Activated CD4-positive, alpha-beta T cell treated with anti-CD3 and anti-CD28 coated beads, Interleukin-2, amount 10 ng/mL, durations not matched to agents 7 days and 5 days (primary cell): ENCODE results near the gene SEC14L5. TPM values are rescaled to one million over a fixed set of nuclear protein-coding genes. Genes with fewer than 3 reads are reported as not detected.

ENCODE experiments used
- CTCF ChIA-PET: fragments of 350-600 bp; sonication (Branson Sonifier 250); formaldehyde crosslinking; loops from one replicate; lab custom pipeline; 2021; ENCODE audit warnings: antibody characterized with exemption; lab: Charles Lee
- POLR2A ChIA-PET: fragments of 350-600 bp; sonication (Branson Sonifier 250); formaldehyde crosslinking; loops from one replicate; lab custom pipeline; 2021; ENCODE audit warnings: antibody characterized with exemption; lab: Charles Lee
- DNase-seq: peaks from one replicate; pipeline ENCODE4 v3.0.0-alpha.2; 2020
- H3K27ac Mint-ChIP-seq: one replicate; pipeline ENCODE4 v1.8.0; 2021; ENCODE audit warnings: mild to moderate bottlenecking, moderate library complexity, mixed read lengths
- H3K27me3 Mint-ChIP-seq: one replicate; pipeline ENCODE4 v1.8.0; 2021; ENCODE audit warnings: mixed read lengths
- H3K36me3 Mint-ChIP-seq: one replicate; pipeline ENCODE4 v1.8.0; 2021; ENCODE audit warnings: low read depth, mixed read lengths
- H3K4me1 Mint-ChIP-seq: one replicate; pipeline ENCODE4 v1.8.0; 2021; ENCODE audit warnings: mixed read lengths
- H3K4me3 Mint-ChIP-seq: one replicate; pipeline ENCODE4 v1.8.0; 2021; ENCODE audit warnings: mild to moderate bottlenecking, moderate library complexity, mixed read lengths
- H3K9me3 Mint-ChIP-seq: one replicate; pipeline ENCODE4 v1.8.0; 2021; ENCODE audit warnings: mixed read lengths
- total RNA-seq, 2 experiments: library from RNA; stranded (reverse); gene quantifications; one replicate each; pipeline ENCODE4 v1.2.3, GENCODE V29; 2021

SEC14L5 gene
- total RNA-seq, 2 experiments from 2014 or later, result not detected

- Mint-ChIP-seq H3K36me3 (no peaks in the 10 kb centered on the region), H3K9me3 (no peaks in the 10 kb centered on the region)
Observed at GRCh38 chr16:5019775-5020174, 61.6 kb downstream of the SEC14L5 start.

DNA sequence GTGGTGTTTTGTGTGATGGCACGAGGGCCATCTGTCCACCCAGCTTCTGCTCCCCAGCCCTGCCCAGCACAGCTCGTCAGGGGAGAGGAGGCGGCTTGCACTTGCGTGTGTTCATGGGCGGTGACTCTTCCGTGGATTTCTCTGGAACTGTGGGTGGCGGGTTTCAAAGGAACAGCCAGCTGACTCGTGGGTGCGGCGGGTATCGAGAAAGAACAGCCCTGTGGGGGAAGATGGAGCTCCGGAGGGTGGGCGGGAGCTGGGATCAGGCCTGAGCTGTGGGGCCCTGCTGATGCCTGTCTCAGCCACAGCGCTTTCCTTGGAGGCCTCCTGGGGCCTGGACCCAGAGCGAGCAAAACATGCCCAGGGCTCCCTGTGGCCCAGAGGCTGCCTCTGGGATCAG, 62.4 kb downstream of the SEC14L5 start:
- no peaks in the 10 kb centered on the region for H3K4me1 Mint-ChIP-seq
- CTCF ChIA-PET, result no interaction called here

More at GRCh38 chr16:5019775-5020174, 61.6 kb downstream of the SEC14L5 start:
- Mint-ChIP-seq H3K27me3 (no peaks in the 10 kb centered on the region), H3K27ac (no peak overlapping the region), H3K4me1 (no peaks in the 10 kb centered on the region), H3K4me3 (no peak overlapping the region)
- no peak for DNase-seq
- ChIA-PET CTCF (no interaction called here), POLR2A (no interaction called here)

DNA sequence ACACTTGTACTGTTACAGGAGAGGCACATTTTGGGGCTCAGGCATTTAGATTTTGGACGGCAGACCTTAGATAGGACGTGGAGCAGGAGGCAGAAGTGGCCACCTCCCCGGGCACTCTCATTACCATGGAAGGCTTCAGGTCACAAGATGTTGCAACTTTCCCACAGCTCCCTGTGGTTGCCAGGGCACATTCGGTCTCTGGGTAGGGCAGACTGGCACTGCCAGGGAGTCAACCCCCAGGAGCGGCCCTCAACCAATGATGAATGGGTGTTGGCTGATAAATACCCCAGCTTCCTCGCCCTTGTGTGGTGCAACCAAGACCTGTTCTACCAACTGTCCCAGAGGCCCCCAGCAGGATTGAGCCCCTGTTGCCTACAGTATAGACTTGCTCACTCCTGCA, 64.4 kb downstream of the SEC14L5 start:
- Mint-ChIP-seq H3K4me3 (no peak overlapping the region), H3K4me1 (no peaks in the 10 kb centered on the region), H3K27ac (no peak overlapping the region), H3K9me3 (no peaks in the 10 kb centered on the region), H3K36me3 (no peaks in the 10 kb centered on the region), H3K27me3 (no peaks in the 10 kb centered on the region)
- ChIA-PET POLR2A (no interaction called here), CTCF (no interaction called here)
- DNase-seq, result no peak

More for the DNA sequence above, 62.4 kb downstream of the SEC14L5 start:
- Mint-ChIP-seq H3K36me3 (no peaks in the 10 kb centered on the region), H3K9me3 (no peaks in the 10 kb centered on the region), H3K4me3 (no peak overlapping the region), H3K27ac (no peak overlapping the region), H3K27me3 (no peaks in the 10 kb centered on the region)
- DNase-seq, result no peak
- POLR2A ChIA-PET, result no interaction called here

GRCh38 chr16:5024632-5025031, 66.5 kb downstream of the SEC14L5 start:
- DNase-seq, result no peak
- ChIA-PET POLR2A (no interaction called here), CTCF (no interaction called here)
- H3K4me3 Mint-ChIP-seq, result no peak overlapping the region
- H3K27me3 Mint-ChIP-seq, result no peaks in the 10 kb centered on the region
- H3K4me1 Mint-ChIP-seq, result peaks cover 3% of the 10 kb centered on the region
- H3K9me3 Mint-ChIP-seq, result no peaks in the 10 kb centered on the region
- no peak overlapping the region for H3K27ac Mint-ChIP-seq
- H3K36me3 Mint-ChIP-seq, result no peaks in the 10 kb centered on the region

- Mint-ChIP-seq H3K4me1 (peaks cover 3% of the 10 kb centered on the region), H3K9me3 (no peaks in the 10 kb centered on the region), H3K27ac (no peak overlapping the region), H3K36me3 (no peaks in the 10 kb centered on the region), H3K4me3 (no peak overlapping the region), H3K27me3 (no peaks in the 10 kb centered on the region)
- POLR2A ChIA-PET, result no interaction called here
- DNase-seq, result no peak
- CTCF ChIA-PET, result interaction anchor here (0.5 kb wide), 1 partner anchor 96 kb away, joined by 5 read pairs; no protein-coding TSS in a partner anchor
Observed at GRCh38 chr16:5025171-5025632, 67.1 kb downstream of the SEC14L5 start.

- Mint-ChIP-seq H3K27me3 (no peaks in the 10 kb centered on the region), H3K4me3 (no peak overlapping the region), H3K9me3 (no peaks in the 10 kb centered on the region), H3K36me3 (no peaks in the 10 kb centered on the region), H3K27ac (no peak overlapping the region), H3K4me1 (peaks cover 3% of the 10 kb centered on the region)
- ChIA-PET CTCF (no interaction called here), POLR2A (no interaction called here)
- DNase-seq, result no peak
Observed at GRCh38 chr16:5026664-5027063, 68.5 kb downstream of the SEC14L5 start.

DNA sequence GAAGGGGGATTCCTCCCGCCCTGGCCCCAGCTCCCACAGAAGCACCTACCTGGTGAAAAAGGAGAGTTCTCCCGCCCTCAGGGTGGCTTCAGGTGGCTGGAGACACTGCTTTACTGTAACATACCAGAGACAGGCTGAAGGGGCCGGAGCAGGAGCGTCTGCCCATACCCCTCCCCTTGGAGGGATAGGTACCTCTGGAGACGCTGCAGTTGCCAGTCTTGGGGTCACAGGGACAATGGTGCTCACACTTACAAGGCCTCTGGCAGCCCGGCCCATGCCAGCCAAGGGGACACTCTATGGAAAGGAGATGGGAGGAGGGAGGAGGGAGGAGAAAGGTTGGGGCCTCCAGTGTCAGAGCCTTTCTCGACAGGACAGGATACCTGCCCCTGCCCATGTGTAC, 69.0 kb downstream of the SEC14L5 start:
- H3K4me1 Mint-ChIP-seq, result peaks cover 6% of the 10 kb centered on the region
- H3K36me3 Mint-ChIP-seq, result no peaks in the 10 kb centered on the region
- no peak for DNase-seq
- CTCF ChIA-PET, result interaction anchor here (1.4 kb wide), 1 partner anchor 10 kb away, joined by 3 read pairs; no protein-coding TSS in a partner anchor
- H3K27ac Mint-ChIP-seq, result no peak overlapping the region
- H3K27me3 Mint-ChIP-seq, result no peaks in the 10 kb centered on the region
- POLR2A ChIA-PET, result no interaction called here
- no peaks in the 10 kb centered on the region for H3K9me3 Mint-ChIP-seq
- no peak overlapping the region for H3K4me3 Mint-ChIP-seq

DNA sequence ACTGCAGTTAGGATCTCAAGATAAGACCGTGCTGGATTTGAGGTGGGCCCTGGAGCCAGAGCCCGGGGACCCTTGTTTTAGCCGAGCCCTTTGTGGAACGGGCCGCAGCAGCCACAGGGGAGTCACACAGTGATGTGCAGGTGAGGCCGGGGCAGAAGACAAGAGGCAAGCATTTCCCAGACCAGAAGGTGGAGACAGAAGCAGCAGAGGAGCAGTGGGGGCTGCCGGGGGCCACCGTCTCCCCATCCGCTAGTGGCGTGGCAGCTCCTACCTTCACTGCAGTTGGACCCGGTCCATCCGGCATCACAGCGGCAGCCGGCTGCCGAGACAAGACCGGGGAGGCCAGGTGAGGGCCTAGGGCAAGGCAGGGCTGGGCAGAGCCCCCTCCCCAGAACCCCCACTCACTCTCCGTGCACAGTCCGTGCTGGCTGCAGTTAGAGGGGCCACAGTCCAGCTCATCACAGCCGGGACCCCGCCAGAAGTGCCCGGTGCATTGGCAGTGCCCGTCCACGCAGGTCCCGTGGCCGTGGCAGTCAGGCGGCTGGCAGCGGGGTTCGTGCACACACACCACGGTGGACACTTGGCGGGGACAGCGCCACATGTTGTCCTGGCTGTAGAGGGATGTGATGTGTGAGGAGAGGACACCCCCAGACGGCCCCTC, 69.6 kb downstream of the SEC14L5 start:
- peaks cover 10% of the 10 kb centered on the region for H3K4me1 Mint-ChIP-seq
- H3K9me3 Mint-ChIP-seq, result no peaks in the 10 kb centered on the region
- no peaks in the 10 kb centered on the region for H3K36me3 Mint-ChIP-seq

DNA sequence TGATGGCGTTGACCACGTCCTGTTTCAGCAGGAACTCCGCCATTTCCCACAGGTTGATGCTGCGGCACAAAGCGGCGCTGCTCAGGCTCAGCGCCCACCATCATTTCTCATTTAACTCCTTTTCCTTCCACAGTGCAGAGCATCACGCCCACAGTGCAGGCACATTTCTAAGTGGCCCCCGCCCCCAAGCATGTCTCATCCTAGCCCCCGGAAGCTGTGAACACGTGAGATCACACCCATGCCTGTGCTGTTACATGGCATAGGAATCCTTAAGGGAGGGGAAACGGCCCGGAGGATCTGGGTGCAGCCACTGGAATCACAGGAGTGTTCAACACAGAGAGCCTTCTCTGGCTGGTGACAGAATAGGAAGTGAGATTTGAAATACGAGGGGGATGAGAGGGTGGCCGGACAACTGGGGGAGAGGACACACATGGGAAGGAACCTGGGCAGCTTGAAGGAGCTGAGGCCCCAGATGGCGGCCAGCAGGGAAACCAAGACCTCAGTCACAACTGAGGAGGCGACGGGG, 70.9 kb downstream of the SEC14L5 start:
- Mint-ChIP-seq H3K9me3 (no peaks in the 10 kb centered on the region), H3K27ac (no peak overlapping the region), H3K4me1 (peaks cover 16% of the 10 kb centered on the region), H3K27me3 (no peaks in the 10 kb centered on the region), H3K36me3 (no peaks in the 10 kb centered on the region), H3K4me3 (no peak overlapping the region)
- ChIA-PET CTCF (interaction anchor here (2.0 kb wide), 1 partner anchor 11 kb away, joined by 6 read pairs; no protein-coding TSS in a partner anchor), POLR2A (no interaction called here)
- DNase-seq, result no peak

More for the DNA sequence above, 69.6 kb downstream of the SEC14L5 start:
- no peak overlapping the region for H3K27ac Mint-ChIP-seq
- no peak for DNase-seq
- POLR2A ChIA-PET, result no interaction called here
- no peak overlapping the region for H3K4me3 Mint-ChIP-seq
- CTCF ChIA-PET, result interaction anchor here (1.4 kb wide), 1 partner anchor 10 kb away, joined by 3 read pairs; no protein-coding TSS in a partner anchor
- no peaks in the 10 kb centered on the region for H3K27me3 Mint-ChIP-seq

DNA sequence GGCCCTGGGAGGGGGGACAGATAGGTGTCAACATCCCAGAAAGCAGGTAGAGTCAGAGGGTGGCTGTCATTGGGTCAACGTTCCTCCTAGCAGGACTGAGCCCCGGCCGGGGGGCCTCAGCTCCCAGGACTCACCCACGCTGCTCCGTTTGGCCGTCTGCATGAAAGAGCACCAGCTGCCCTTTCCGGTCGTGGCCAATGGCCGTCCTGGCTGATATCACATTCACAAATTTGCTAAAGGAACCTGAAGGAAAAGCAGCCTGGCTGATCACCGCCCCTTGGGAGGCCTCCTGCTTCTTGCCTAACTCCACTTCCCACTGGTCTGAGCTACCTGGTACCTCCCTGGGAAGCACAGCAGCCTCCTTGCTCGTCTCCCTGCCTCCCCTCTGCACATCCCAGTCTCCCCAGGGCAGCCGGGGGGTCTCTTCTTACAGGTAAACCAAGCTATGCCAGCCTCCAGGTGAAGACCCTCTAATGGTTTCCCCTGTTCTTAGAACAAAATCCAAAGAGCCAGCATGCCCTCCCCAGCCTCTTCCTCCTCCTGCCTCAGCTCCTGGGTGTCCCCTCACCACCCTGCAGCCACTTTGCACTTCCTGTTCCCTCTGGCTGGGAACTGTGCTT, 72.2 kb downstream of the SEC14L5 start:
- ChIA-PET CTCF (interaction anchor here (2.0 kb wide), 1 partner anchor 12 kb away, joined by 6 read pairs; no protein-coding TSS in a partner anchor), POLR2A (no interaction called here)
- H3K9me3 Mint-ChIP-seq, result no peaks in the 10 kb centered on the region
- H3K4me1 Mint-ChIP-seq, result peaks cover 26% of the 10 kb centered on the region
- H3K27me3 Mint-ChIP-seq, result no peaks in the 10 kb centered on the region
- DNase-seq, result no peak
- H3K27ac Mint-ChIP-seq, result no peak overlapping the region
- H3K36me3 Mint-ChIP-seq, result no peaks in the 10 kb centered on the region
- H3K4me3 Mint-ChIP-seq, result no peak overlapping the region

GRCh38 chr16:5031601-5032000, 73.5 kb downstream of the SEC14L5 start:
- CTCF ChIA-PET, result no interaction called here

GRCh38 chr16:5032748-5033167, 74.6 kb downstream of the SEC14L5 start:
- Mint-ChIP-seq H3K9me3 (no peaks in the 10 kb centered on the region), H3K36me3 (no peaks in the 10 kb centered on the region), H3K27ac (peak overlapping the region; percentile 83), H3K27me3 (no peaks in the 10 kb centered on the region), H3K4me3 (peak overlapping the region; percentile 84), H3K4me1 (peaks cover 26% of the 10 kb centered on the region)
- POLR2A ChIA-PET, result no interaction called here
- CTCF ChIA-PET, result no interaction called here
- DNase-seq, result no peak

More at GRCh38 chr16:5031601-5032000, 73.5 kb downstream of the SEC14L5 start:
- Mint-ChIP-seq H3K27ac (peak overlapping the region; percentile 6), H3K4me1 (peaks cover 26% of the 10 kb centered on the region), H3K9me3 (no peaks in the 10 kb centered on the region), H3K36me3 (no peaks in the 10 kb centered on the region), H3K4me3 (no peak overlapping the region), H3K27me3 (no peaks in the 10 kb centered on the region)
- POLR2A ChIA-PET, result no interaction called here
- DNase-seq, result no peak
